Measurements from ENCODE around the gene PBX1. TPM values are rescaled to one million over a fixed set of nuclear protein-coding genes. Genes with fewer than 3 reads are reported as not detected.

Gene PBX1
- total and polyA plus RNA-seq, 4 donors = 2.2 to 17.3 (median 5.1) TPM

- Histone ChIP-seq H3K9ac (ENCODE audit: low read depth in 1 of 2, low read length in 2 of 2) (no peak overlapping the region), H3K27me3 (ENCODE audit: control insufficient read depth in 4 of 4, insufficient read depth in 4 of 4, low read length in 3 of 4) (no peaks in the 10 kb centered on the region), H3K27ac (ENCODE audit: low read depth in 1 of 2, low read length in 2 of 2) (no peak overlapping the region), H3K4me1 (ENCODE audit: control insufficient read depth in 4 of 4, insufficient read depth in 4 of 4, low read length in 3 of 4) (peaks cover 0 to 26% (median 19%) of the 10 kb centered on the region in 4 donors), H3K9me3 (ENCODE audit: control insufficient read depth in 4 of 4, low read length in 3 of 4) (no peaks in the 10 kb centered on the region), H3K4me3 (ENCODE audit: low read depth in 1 of 3, low read length in 3 of 3) (no peak overlapping the region), H3K36me3 (ENCODE audit: control insufficient read depth in 4 of 4, insufficient read depth in 3 of 4, low read depth in 1 of 4, low read length in 3 of 4) (no peaks in the 10 kb centered on the region)
- whole genome bisulfite sequencing = 98% methylated on average over 2 of the region's 2 CpGs
- no peak for TF ChIP-seq HNF4A (conservative IDR thresholded peaks at IDR 0.05)
- no peak for TF ChIP-seq REST (IDR thresholded peaks at IDR 0.05)
- TF ChIP-seq TAF1 (conservative IDR thresholded peaks at IDR 0.05) = no peak
- no peak for TF ChIP-seq FOXA2 (IDR thresholded peaks at IDR 0.05)
- TF ChIP-seq, protein P1, sequence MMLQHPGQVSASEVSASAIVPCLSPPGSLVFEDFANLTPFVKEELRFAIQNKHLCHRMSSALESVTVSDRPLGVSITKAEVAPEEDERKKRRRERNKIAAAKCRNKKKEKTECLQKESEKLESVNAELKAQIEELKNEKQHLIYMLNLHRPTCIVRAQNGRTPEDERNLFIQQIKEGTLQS (IDR thresholded peaks at IDR 0.05) = no peak
- no peak for TF ChIP-seq YY1 (IDR thresholded peaks at IDR 0.05)
- DNase-seq (ENCODE audit: low spot score) = no peak
Observed at GRCh38 chr1:164692420-164692819, 133.4 kb downstream of the PBX1 start.

DNA sequence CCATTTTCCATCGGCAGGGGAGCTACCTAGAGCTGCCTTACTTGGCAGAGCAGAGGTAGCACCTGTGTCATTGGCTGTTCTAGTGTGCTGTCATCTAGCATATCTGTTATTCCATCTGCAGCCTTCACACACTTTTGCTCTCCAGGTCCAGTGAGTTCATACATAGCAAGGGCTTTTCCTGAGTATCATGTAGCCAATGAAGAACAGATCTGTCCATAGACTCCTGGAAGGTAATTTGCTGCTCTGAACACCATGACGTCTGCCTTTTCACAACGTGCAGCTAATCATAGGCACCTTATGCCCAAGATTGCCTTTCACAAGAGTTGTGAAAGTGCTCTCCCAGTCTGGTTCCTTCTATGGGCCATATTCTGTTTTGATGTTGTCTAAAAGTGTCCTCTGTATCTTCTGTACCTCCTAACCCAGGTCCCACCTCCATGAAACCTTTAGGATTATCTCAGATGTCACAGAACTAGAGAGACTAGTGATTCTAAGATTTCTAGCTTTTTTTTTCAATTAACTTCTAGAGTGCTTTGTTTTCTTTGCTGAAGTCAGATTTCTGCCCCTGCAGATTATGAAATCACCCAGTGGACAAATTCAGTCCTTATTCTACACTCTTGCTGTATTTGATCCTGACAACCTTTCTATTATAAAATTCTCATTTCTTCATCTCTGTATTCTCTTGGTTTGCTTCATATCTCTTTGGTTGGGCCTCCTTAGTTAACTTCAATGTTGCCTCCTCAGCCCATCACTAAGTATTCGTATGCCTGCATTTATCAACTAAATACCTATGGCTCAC lies 134.8 kb downstream of the PBX1 start:
- Histone ChIP-seq H3K27ac (ENCODE audit: low read depth in 1 of 2, low read length in 2 of 2) (peak overlapping the region; percentile 33 to 43), H3K9me3 (ENCODE audit: control insufficient read depth in 4 of 4, low read length in 3 of 4) (no peaks in the 10 kb centered on the region), H3K4me3 (ENCODE audit: low read depth in 1 of 3, low read length in 3 of 3) (peak overlapping the region in 1 of 3 donors; percentile 26), H3K4me1 (ENCODE audit: control insufficient read depth in 4 of 4, insufficient read depth in 4 of 4, low read length in 3 of 4) (peaks cover 0 to 26% (median 19%) of the 10 kb centered on the region in 4 donors), H3K9ac (ENCODE audit: low read depth in 1 of 2, low read length in 2 of 2) (no peak overlapping the region), H3K27me3 (ENCODE audit: control insufficient read depth in 4 of 4, insufficient read depth in 4 of 4, low read length in 3 of 4) (no peaks in the 10 kb centered on the region), H3K36me3 (ENCODE audit: control insufficient read depth in 4 of 4, insufficient read depth in 3 of 4, low read depth in 1 of 4, low read length in 3 of 4) (no peaks in the 10 kb centered on the region)
- WGBS = 61% methylated on average over 4 of the region's 4 CpGs
- no peak for DNase-seq (ENCODE audit: low spot score)
- TF ChIP-seq JUND (IDR thresholded peaks at IDR 0.05) (no peak), RXRA (IDR thresholded peaks at IDR 0.05) (no peak), RAD21 (IDR thresholded peaks at IDR 0.05) (no peak), SP1 (IDR thresholded peaks at IDR 0.05) (no peak), HNF4A (conservative IDR thresholded peaks at IDR 0.05) (no peak), GABPA (IDR thresholded peaks at IDR 0.05 in 1 of 2, conservative IDR thresholded peaks at IDR 0.05 in 1 of 2) (no peak), YY1 (IDR thresholded peaks at IDR 0.05) (no peak)
- TF ChIP-seq, protein P1 (IDR thresholded peaks at IDR 0.05) = no peak

GRCh38 chr1:164694505-164694904 lies 135.5 kb downstream of the PBX1 start:
- H3K4me3 ChIP-seq (ENCODE audit: low read depth in 1 of 3, low read length in 3 of 3) = no peak overlapping the region
- peaks cover 0 to 26% (median 19%) of the 10 kb centered on the region in 4 donors for H3K4me1 ChIP-seq (ENCODE audit: control insufficient read depth in 4 of 4, insufficient read depth in 4 of 4, low read length in 3 of 4)
- H3K36me3 ChIP-seq (ENCODE audit: control insufficient read depth in 4 of 4, insufficient read depth in 3 of 4, low read depth in 1 of 4, low read length in 3 of 4) = no peaks in the 10 kb centered on the region
- no peaks in the 10 kb centered on the region for H3K27me3 ChIP-seq (ENCODE audit: control insufficient read depth in 4 of 4, insufficient read depth in 4 of 4, low read length in 3 of 4)
- no peaks in the 10 kb centered on the region for H3K9me3 ChIP-seq (ENCODE audit: control insufficient read depth in 4 of 4, low read length in 3 of 4)
- peak overlapping the region in 1 of 2 donors; percentile 43 for H3K27ac ChIP-seq (ENCODE audit: low read depth in 1 of 2, low read length in 2 of 2)
- no peak overlapping the region for H3K9ac ChIP-seq (ENCODE audit: low read depth in 1 of 2, low read length in 2 of 2)
- DNase-seq (ENCODE audit: low spot score) = no peak
- WGBS = 63% methylated on average over 2 of the region's 2 CpGs
- TF ChIP-seq EGR1 (IDR thresholded peaks at IDR 0.05; ENCODE audit: low read depth in 2 of 2) (no peak), ZBTB33 (IDR thresholded peaks at IDR 0.05) (no peak), FOXA1 (IDR thresholded peaks at IDR 0.05) (no peak), TAF1 (conservative IDR thresholded peaks at IDR 0.05) (no peak), RXRA (IDR thresholded peaks at IDR 0.05) (peak; percentile 24 to 26), GABPA (IDR thresholded peaks at IDR 0.05 in 1 of 2, conservative IDR thresholded peaks at IDR 0.05 in 1 of 2) (no peak), FOXA2 (IDR thresholded peaks at IDR 0.05) (no peak), RAD21 (IDR thresholded peaks at IDR 0.05) (peak in 1 of 2 donors; percentile 34)
- TF ChIP-seq, protein P2, sequence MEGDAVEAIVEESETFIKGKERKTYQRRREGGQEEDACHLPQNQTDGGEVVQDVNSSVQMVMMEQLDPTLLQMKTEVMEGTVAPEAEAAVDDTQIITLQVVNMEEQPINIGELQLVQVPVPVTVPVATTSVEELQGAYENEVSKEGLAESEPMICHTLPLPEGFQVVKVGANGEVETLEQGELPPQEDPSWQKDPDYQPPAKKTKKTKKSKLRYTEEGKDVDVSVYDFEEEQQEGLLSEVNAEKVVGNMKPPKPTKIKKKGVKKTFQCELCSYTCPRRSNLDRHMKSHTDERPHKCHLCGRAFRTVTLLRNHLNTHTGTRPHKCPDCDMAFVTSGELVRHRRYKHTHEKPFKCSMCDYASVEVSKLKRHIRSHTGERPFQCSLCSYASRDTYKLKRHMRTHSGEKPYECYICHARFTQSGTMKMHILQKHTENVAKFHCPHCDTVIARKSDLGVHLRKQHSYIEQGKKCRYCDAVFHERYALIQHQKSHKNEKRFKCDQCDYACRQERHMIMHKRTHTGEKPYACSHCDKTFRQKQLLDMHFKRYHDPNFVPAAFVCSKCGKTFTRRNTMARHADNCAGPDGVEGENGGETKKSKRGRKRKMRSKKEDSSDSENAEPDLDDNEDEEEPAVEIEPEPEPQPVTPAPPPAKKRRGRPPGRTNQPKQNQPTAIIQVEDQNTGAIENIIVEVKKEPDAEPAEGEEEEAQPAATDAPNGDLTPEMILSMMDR (IDR thresholded peaks at IDR 0.05; ENCODE audit: low read depth, low read length, missing input control) = no peak
- TF ChIP-seq, protein P1 (IDR thresholded peaks at IDR 0.05) = no peak
- TF ChIP-seq, protein P3, sequence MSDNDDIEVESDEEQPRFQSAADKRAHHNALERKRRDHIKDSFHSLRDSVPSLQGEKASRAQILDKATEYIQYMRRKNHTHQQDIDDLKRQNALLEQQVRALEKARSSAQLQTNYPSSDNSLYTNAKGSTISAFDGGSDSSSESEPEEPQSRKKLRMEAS (IDR thresholded peaks at IDR 0.05) = no peak
